ENCODE data around the gene ZBTB47.

Gene ZBTB47

DNA sequence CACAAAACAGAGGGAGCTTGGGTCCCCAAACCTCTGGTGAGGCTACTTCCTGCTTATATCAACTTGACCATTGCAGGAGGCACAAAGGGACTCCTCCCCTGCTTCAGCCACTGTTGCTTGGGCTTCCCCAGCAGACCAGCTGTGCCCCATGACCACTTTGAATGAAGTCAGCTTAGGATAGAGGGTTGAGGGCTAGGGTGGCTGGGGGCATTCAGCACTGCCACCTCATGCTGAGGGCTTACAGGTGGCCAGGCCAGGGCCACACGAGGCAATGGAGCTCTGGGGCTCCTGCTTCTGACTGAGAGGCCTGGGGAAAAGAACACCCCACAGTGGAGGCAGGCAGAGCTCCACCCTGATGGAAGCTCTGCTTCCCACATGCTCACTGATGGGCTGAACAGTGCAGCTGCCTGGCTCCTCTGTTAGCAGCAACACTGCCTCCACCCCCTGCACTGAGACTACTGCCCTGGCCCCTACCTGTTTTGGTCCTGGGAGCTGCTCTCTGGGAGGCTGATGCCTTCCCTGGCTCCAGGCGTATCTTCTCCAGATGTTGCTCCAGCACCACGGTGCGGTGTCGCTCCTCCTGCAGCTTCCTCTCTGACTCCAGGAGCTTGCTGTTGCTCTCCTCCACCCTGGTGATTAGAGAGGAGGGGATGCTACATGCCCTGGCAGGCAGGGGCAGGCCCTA is 59.3 kb downstream of the ZBTB47 start:
- no peak overlapping the region for H3K27ac ChIP-seq
- TF ChIP-seq, protein P1, sequence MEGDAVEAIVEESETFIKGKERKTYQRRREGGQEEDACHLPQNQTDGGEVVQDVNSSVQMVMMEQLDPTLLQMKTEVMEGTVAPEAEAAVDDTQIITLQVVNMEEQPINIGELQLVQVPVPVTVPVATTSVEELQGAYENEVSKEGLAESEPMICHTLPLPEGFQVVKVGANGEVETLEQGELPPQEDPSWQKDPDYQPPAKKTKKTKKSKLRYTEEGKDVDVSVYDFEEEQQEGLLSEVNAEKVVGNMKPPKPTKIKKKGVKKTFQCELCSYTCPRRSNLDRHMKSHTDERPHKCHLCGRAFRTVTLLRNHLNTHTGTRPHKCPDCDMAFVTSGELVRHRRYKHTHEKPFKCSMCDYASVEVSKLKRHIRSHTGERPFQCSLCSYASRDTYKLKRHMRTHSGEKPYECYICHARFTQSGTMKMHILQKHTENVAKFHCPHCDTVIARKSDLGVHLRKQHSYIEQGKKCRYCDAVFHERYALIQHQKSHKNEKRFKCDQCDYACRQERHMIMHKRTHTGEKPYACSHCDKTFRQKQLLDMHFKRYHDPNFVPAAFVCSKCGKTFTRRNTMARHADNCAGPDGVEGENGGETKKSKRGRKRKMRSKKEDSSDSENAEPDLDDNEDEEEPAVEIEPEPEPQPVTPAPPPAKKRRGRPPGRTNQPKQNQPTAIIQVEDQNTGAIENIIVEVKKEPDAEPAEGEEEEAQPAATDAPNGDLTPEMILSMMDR (IDR thresholded peaks at IDR 0.05): no peak
- TF ChIP-seq ZFX (IDR thresholded peaks at IDR 0.05; ENCODE audit: borderline replicate concordance): no peak

GRCh38 chr3:42713747-42714146 is 60.2 kb downstream of the ZBTB47 start:
- H3K27ac ChIP-seq: no peak overlapping the region
- TF ChIP-seq ZFX (IDR thresholded peaks at IDR 0.05; ENCODE audit: borderline replicate concordance): no peak
- TF ChIP-seq, protein P1 (IDR thresholded peaks at IDR 0.05): no peak

- no peak for TF ChIP-seq ZFX (IDR thresholded peaks at IDR 0.05; ENCODE audit: borderline replicate concordance)
- TF ChIP-seq, protein P1 (IDR thresholded peaks at IDR 0.05): no peak
- H3K27ac ChIP-seq: no peak overlapping the region
Measured at GRCh38 chr3:42714171-42714852, 60.8 kb downstream of the ZBTB47 start.
